LNCAP (cell line): ENCODE results near the gene OR13C3.

Experiments used
- TF ChIP-seq, protein P1 (sequence below): fragments of 450-650 bp; IDR thresholded peaks from 2 replicates; pipeline ENCODE4 v1.5.1; 2017; ENCODE audit warnings: mild to moderate bottlenecking

The OR13C3 gene

DNA sequence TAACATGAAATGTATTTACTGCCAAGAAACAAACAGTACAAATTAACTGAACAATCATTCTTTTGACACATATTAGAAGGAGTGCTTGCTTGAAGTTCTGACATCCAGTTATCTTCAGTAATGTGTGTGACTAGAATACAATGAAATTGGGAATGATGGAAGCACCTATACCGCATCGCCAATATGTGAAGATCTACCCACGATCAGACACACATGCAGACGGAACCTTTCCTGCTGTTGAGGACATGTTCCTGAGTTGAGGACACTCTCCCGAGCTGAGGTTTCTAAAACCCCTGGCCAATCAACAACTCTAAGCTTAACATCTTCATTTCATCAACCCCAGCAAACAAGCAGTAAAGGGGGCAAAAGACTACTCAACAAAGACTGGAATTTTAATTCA, at the start of gene OR13C3:
TSS of gene OR13C3 (minus strand) at position 101 of the 400 bp plus-strand sequence. CDS start 133 bp downstream, outside the sequence.
- TF ChIP-seq, protein P1, sequence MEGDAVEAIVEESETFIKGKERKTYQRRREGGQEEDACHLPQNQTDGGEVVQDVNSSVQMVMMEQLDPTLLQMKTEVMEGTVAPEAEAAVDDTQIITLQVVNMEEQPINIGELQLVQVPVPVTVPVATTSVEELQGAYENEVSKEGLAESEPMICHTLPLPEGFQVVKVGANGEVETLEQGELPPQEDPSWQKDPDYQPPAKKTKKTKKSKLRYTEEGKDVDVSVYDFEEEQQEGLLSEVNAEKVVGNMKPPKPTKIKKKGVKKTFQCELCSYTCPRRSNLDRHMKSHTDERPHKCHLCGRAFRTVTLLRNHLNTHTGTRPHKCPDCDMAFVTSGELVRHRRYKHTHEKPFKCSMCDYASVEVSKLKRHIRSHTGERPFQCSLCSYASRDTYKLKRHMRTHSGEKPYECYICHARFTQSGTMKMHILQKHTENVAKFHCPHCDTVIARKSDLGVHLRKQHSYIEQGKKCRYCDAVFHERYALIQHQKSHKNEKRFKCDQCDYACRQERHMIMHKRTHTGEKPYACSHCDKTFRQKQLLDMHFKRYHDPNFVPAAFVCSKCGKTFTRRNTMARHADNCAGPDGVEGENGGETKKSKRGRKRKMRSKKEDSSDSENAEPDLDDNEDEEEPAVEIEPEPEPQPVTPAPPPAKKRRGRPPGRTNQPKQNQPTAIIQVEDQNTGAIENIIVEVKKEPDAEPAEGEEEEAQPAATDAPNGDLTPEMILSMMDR: no peak

DNA sequence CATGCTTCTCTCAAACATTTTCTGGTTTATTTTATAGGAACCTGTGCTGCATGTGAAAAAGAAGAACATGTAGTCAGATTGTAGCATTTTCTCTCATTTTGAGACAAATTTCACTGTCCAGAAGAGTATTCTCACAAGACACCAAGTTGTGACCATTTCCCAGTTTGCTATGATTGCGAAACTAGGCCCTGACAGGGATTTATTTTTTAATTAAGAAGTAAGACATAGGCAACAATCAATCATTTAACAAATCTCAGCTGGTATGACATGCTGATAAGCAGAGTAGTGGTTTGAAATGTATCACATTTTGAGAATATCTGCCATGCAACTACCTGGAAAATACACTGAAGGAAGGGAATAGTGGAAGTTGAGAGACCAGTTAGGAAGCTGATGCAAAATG, 43.9 kb upstream of the OR13C3 start:
- TF ChIP-seq, protein P1: no peak

DNA sequence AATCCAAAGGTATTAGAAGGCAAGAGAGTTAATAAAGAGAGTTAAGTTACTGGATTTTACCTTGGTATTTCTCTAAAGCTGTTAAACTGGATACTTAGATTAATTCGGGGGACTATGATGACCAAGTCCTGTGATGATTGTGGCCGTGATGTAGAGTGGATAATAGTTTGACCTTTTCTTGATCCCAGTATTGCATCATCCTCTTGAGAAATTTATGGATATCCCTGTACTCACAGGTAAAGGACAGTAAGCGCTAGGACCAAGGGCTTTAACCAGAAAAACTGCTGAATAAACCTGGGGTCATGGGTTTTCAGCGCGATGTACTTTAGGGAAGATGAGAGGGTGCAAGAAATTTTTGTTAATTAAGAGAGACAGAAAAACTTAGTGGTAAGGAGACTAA, 40.6 kb upstream of the OR13C3 start:
- TF ChIP-seq, protein P1: no peak

DNA sequence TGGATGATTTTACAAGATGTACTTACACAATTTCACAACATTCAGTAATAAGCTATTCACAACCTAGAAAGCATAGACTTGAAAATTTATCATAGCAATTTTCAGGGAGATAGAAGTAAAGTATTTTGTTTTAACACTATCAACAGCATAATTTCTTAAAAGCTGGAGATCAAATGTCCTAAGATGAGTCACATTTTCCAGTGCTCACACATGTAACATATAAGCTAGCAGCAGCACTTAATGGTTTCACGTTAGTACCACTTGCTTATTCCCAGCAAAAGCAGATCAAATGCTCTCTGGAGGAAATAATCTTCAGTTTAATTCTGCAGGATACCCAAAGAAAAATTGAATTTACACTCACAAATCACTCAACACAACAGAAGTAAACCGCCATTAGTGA, 38.8 kb upstream of the OR13C3 start:
- TF ChIP-seq, protein P1: no peak

DNA sequence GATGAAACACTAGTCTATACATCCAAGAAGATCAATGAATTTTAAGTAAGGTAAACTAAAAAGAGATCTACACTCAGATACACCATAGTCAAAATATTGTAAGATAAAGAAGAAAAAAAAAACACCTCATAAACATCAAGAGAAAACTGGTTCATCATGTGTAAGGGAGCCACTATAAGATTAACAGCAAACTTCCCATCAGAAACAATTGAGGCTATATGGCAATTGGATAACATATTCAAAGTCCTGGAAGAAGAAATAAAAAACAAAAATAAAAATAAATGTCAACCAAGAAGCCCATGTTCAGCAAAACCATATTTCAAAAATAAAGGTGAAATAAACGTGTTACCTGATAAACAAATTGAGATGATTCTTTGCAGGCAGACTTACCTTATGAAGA, 36.0 kb upstream of the OR13C3 start:
- TF ChIP-seq, protein P1: no peak

DNA sequence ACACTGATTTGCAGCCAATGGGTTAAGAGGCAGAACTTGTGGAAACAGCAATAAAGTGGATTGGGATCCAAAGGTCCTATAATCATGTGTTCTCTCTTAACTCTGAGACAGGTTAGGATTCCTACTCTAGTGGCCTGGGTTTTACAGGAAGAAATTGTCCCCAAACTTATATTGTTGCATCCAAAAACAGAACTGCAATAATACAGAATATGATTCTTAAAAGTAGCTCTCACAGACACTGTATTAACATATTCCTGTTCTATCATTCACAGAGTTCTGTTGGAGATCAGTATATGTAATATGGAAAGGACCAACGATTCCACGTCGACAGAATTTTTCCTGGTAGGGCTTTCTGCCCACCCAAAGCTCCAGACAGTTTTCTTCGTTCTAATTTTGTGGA, 32.2 kb upstream of the OR13C3 start, which contains the start of gene OR13C8:
TSS of gene OR13C8 (plus strand) at position 301 of the 400 bp plus-strand sequence. CDS start at position 301, 0 bp downstream.
- TF ChIP-seq, protein P1: no peak

DNA sequence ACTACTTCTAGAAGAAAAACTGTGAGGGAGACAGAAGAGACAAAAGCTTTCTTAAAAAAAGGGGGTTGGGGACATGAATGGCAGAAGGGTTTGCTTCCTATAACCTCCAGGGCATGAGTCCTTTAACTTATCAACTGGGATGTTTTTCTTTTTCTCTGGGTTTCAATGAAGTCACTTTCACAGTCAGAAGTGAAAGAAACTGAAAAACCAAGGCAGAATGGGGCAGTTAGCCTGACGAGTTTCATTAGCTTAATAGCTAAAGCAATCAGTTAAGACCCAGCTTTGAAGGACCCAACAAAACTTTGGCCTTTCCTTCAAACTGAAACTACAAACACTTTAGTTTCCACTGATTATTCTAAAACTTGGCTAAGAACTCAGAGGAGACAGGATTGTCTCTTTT, 27.7 kb upstream of the OR13C3 start:
- TF ChIP-seq, protein P1: no peak
